HG02970 (cell line): ENCODE results near the gene U2SURP.
"Not testable (repeated sequence)": the region's sequence is repeated elsewhere in the genome, so short reads cannot be mapped to it uniquely, and the experiment has no call there.

Experiments
- ATAC-seq: cut with Tn5 transposase; IDR thresholded peaks from one replicate; pipeline ENCODE4 v1.9.1; 2021; ENCODE audit warnings: mild to moderate bottlenecking, moderate library complexity, moderate number of reproducible peaks; ENCODE audit not compliant: unreplicated experiment, low FRiP score

The U2SURP gene

DNA sequence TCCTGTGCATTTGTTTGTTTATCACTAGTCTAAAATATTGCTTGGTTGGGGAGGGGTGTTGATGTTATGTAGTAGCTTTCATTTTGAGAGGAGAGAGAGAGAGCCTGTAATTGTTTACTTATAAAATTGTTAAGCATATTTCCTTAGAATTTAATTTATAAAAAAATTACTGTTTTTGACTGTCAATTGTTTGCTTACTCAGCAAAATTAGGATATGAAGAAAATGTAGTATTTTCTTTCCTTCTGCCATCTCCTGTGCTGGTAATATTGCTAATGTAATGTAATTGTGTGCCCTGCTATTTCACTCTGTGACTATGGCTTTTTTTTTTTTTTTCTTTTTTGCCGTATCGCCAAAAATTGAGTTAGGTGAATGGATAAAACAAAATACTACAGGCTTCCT is 3.5 kb downstream of the U2SURP start:
- ATAC-seq, result no peak

DNA sequence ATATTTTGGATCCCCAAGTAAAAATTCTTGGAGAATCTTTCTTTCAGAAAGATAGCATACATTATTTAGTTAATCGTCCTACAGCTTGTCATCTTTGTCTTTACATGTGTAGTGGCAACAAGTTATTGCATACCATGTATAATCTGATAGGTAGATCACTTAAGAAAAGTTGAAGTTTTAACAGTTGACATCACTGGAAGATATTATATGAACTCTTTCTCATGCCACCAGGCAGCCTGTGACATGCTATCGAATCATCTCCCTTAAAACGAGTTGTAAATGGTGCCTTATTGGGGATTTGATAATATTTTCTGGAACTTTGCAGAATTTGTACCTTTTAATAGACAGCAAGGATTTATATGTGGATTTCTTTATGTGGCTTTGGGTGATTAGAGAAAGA is 8.7 kb downstream of the U2SURP start:
- no peak for ATAC-seq

GRCh38 chr3:143011705-143012104 is 10.3 kb downstream of the U2SURP start:
- ATAC-seq, result no peak

- no peak for ATAC-seq
Observed at GRCh38 chr3:143014921-143015320, 13.6 kb downstream of the U2SURP start.

GRCh38 chr3:143016321-143016972 is 15.1 kb downstream of the U2SURP start:
- ATAC-seq, result no peak

DNA sequence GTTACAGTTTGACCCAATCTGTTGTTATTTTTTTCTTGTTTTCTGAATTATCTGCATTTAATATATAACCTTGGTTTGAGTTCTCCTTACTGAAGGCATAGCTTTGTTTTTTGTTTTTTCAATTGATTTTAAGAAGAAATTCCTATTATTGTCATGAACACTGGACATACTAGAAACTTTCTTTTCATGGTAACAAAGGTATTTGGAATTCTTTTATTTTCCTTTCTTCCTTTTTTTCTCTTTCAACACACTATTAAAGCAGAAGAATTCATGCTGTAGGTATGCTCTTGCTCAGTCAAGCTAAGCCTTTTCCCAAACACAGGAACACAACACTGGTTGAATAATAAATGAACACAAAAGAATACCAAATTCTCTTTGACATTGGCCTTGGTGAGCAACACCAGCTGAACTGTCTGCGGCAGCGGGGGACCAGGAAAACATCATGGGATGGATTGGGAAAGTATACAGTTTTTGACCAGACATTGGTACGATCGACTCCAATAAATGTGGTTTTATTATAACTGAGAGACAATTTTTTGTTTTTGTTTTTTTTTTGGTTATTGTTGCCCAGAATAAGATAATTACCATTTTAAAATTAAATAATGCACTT is 23.1 kb downstream of the U2SURP start:
- ATAC-seq, result no peak

- ATAC-seq, result no peak
Observed at GRCh38 chr3:143031327-143031726, 30.0 kb downstream of the U2SURP start.

- ATAC-seq, result not testable (repeated sequence)
Observed at GRCh38 chr3:143031796-143032387, 30.5 kb downstream of the U2SURP start.

DNA sequence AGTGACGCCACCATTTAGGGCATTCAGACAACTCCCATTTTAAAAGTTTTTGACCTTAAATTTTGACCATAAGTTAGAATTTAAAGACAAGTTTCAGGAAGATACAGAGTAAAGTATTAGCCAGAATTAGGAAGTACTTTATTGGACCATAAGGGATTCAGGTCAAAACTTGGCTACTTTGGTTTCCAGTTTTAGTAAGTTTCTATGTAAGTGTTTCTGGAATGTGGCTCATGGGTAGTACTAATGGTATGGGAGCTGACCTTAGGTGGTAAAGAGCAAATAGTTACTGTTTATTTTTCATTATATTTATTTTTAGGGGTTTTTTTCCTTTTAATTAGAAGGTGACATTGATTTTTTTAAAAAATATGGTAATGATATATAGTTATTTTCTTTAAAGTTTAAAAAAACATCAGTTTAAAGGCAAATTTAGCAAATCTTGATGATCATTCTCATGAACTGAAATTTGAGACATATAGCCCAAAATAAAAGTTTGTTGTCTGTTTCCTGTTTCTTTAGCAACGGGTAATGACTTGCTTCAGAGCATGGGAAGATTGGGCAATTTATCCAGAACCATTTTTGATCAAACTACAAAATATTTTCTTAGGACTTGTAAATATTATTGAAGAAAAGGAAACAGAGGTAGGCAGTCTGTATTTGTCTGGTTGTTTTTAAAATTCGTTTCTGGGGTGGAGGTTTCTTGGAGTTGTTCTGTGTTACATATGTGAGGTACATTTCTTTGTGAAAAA is 34.3 kb downstream of the U2SURP start:
- no peak for ATAC-seq

GRCh38 chr3:143036557-143036956 is 35.2 kb downstream of the U2SURP start:
- ATAC-seq, result no peak

DNA sequence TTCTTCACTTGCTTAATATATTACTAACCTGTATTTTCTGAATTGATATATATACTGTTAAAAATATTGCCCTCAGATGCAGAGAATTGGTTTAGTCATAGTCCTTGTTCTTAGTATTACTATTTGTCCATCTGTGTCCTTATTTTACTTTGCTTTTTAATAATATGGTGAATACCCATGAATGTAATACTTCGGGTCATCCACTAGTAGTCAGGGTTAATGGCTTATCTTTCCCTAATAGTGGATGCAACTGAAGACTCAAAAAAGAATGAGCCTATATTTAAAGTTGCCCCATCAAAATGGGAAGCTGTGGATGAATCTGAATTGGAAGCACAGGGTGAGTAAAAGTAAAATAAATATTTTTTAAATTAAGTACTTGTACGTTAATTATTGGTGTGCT is 36.5 kb downstream of the U2SURP start:
- no peak for ATAC-seq

DNA sequence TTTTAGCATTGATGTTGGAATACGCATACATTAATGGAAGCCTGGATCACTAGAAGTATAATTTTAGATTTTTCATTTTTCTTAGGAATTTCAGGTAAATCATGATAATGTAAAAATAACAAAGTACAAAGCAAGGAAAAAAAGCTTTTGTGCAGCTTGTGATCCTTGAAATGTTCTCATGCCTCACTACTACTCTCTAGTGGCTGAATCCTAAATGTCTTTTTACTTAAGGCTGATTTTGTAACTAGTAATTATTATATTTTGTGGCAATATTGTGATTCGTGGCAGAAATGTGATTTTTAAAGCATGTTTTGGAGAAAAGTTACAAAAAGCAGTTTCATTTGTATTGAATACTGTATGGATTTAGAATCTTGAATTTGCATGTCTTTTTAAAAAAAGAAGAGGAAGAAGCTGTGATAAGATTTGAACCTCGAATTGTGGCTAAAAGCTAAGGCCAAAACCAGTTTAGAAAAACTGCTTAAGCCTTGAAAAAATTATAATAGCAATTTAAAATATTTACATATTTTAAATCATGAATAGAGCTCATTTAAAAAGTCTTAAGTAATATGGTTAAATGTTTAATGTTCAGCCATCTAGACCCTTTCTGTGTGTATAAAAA is 39.0 kb downstream of the U2SURP start:
- ATAC-seq, result no peak

GRCh38 chr3:143041903-143042302 is 40.5 kb downstream of the U2SURP start:
- ATAC-seq, result no peak

GRCh38 chr3:143045639-143046038 is 44.3 kb downstream of the U2SURP start:
- no peak for ATAC-seq

DNA sequence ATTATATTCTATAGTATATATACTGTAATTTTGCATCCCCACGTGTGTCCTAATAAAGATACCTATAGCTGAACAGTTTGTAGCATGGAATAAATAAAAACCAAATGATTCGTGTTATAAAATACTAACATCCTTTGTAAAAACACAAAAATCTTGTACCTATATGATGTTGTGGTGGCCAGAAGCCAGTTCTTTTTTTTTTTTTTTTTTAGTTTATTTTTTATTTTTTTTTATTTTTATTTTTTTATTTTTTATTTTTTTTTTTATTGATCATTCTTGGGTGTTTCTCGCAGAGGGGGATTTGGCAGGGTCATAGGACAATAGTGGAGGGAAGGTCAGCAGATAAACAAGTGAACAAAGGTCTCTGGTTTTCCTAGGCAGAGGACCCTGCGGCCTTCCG is 44.7 kb downstream of the U2SURP start:
- ATAC-seq, result not testable (repeated sequence)

DNA sequence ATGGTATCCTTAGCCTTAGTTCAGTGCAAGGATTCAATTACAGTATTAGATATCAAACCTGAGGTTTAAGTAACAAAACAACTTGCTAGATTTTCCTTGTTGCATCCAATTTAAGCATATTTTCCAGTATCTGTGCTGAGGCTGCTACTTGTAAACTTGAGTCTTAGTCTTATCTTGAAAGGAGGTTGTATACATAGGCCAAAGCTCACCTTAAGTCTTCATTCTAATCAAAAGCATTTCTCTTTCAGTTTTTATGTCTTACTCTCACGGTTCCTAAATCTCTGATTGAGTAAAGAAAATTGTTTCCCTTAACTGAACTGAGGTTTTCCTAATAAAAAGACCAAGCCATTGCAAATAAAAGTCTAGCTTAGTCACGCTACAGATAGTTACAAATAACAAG is 52.6 kb downstream of the U2SURP start:
- no peak for ATAC-seq

DNA sequence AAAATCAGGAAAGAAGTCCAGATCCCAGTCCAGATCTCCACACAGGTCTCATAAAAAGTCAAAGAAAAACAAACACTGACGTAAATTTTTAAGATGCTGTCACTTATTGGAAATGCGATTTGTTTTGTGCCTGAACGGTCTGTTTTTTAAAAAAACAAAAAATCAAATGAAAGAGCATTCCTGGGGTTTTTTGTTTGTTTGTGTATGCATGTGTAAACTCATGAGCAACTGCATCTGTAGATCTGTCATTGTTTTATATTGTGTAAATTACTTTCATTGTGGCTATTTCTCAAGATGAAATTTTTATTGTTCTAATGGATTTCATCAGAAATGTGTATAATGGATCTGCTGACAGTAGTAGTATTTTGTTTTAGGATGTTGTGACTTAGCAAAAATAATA is 55.0 kb downstream of the U2SURP start:
- no peak for ATAC-seq

- peak; percentile 91 for ATAC-seq
Observed at GRCh38 chr3:143060906-143061305, 59.5 kb downstream of the U2SURP start.

DNA sequence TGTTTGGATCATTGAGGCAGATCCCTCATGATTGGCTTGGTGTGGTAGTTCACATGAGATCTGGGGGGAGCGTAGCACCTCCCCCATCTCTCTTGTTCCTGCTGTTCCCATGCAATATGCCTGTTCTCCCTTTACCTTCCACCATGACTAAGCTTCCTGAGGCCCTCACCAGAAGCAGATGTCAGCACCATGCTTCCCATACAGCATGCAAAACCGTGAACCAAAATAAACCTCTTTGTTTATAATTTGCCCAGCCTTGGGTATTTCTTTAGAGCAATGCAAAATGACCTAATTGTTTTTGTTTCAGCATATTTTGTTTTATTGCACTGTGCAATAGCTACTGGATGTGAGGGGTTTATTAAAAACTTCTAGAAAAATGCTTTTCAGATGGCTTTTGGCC is 61.6 kb downstream of the U2SURP start:
- ATAC-seq, result no peak

DNA sequence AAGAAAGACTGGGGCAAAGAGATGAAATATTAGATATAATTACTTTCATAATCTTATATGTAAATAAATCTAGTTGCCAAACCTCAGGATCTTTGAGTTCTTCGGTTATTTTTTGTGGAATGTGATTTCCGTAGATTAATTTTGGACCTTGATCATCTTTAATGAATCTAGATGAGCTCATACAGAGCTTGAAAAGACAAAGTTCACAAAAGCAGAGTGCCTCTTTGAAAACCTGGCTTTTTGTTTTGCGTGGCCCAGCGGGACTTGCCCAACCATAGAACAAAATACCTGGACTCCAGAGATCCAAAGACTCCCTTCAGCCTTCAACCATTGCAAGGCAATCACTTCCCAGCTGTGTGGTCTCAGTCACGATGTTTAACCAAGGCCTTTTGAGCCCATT is 63.4 kb downstream of the U2SURP start:
- ATAC-seq, result no peak

DNA sequence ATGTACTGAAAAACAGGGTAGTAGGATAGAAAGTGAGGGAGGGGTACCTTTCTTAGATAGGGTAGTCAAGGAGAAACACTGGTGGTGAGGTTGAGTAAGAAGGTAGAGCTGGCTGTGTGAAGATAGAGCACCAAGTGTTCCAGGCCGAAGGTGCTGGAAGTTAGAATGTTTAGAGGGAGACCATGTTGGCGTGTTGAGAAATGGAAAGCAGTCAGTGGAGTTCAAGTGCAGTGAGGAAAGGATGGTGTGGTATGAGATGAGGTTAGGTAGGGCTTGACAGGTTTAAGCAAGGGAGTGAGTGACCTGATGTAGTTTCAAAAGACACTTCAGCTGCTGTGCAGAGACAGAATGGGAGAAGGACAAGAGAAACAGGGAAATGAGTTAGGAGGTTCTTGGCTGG is 64.0 kb downstream of the U2SURP start:
- ATAC-seq, result no peak
